Dedifferentiated amniotic fluid mesenchymal stem cell (primary cell): ENCODE results near the gene NTM.
"Not testable (repeated sequence)": the region's sequence is repeated elsewhere in the genome, so short reads cannot be mapped to it uniquely, and the experiment has no call there.

ENCODE experiments used
- DNase-seq: peaks from one replicate; pipeline ENCODE4 v3.0.0-alpha.2; 2016; ENCODE audit errors: extremely low spot score

The NTM gene

GRCh38 chr11:132310390-132311375 lies 940.3 kb downstream of the NTM start:
- no peak for DNase-seq

- DNase-seq: no peak
These were observed 941.3 kb downstream of the NTM start for GRCh38 chr11:132311703-132312102.

- DNase-seq: no peak
These were observed 941.7 kb downstream of the NTM start for GRCh38 chr11:132312161-132312560.

GRCh38 chr11:132312701-132313111 lies 942.3 kb downstream of the NTM start:
- no peak for DNase-seq

- no peak for DNase-seq
These were observed 944.6 kb downstream of the NTM start for GRCh38 chr11:132314911-132315455.

- no peak for DNase-seq
These were observed 945.3 kb downstream of the NTM start for GRCh38 chr11:132315696-132316095.

- no peak for DNase-seq
These were observed 948.2 kb downstream of the NTM start for GRCh38 chr11:132318421-132319157.

GRCh38 chr11:132319419-132319818 lies 949.0 kb downstream of the NTM start:
- DNase-seq: not testable (repeated sequence)

GRCh38 chr11:132330515-132330914 lies 960.1 kb downstream of the NTM start:
- no peak for DNase-seq

- DNase-seq: no peak
These were observed 962.1 kb downstream of the NTM start for GRCh38 chr11:132332521-132332920.

- DNase-seq: no peak
These were observed 964.4 kb downstream of the NTM start for GRCh38 chr11:132334769-132335280.

GRCh38 chr11:132335311-132335710 lies 964.9 kb downstream of the NTM start:
- no peak for DNase-seq

GRCh38 chr11:132336781-132337535 lies 966.5 kb downstream of the NTM start:
- DNase-seq: no peak

GRCh38 chr11:132337819-132338416 lies 967.5 kb downstream of the NTM start:
- DNase-seq: no peak

- DNase-seq: no peak
These were observed 972.0 kb downstream of the NTM start for GRCh38 chr11:132342408-132342807.

- DNase-seq: no peak
These were observed 973.2 kb downstream of the NTM start for GRCh38 chr11:132343445-132344175.

- DNase-seq: no peak
These were observed 976.2 kb downstream of the NTM start for GRCh38 chr11:132346558-132347148.

- no peak for DNase-seq
These were observed 977.0 kb downstream of the NTM start for GRCh38 chr11:132347156-132348090.
